ENCODE results near the gene PAK3.

PAK3 gene

GRCh38 chrX:111262086-111262485 lies 166.1 kb downstream of the PAK3 start:
- TF ChIP-seq, protein P1, sequence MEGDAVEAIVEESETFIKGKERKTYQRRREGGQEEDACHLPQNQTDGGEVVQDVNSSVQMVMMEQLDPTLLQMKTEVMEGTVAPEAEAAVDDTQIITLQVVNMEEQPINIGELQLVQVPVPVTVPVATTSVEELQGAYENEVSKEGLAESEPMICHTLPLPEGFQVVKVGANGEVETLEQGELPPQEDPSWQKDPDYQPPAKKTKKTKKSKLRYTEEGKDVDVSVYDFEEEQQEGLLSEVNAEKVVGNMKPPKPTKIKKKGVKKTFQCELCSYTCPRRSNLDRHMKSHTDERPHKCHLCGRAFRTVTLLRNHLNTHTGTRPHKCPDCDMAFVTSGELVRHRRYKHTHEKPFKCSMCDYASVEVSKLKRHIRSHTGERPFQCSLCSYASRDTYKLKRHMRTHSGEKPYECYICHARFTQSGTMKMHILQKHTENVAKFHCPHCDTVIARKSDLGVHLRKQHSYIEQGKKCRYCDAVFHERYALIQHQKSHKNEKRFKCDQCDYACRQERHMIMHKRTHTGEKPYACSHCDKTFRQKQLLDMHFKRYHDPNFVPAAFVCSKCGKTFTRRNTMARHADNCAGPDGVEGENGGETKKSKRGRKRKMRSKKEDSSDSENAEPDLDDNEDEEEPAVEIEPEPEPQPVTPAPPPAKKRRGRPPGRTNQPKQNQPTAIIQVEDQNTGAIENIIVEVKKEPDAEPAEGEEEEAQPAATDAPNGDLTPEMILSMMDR (IDR thresholded peaks at IDR 0.05; ENCODE audit: low read depth, low read length, missing control alignments) = no peak

DNA sequence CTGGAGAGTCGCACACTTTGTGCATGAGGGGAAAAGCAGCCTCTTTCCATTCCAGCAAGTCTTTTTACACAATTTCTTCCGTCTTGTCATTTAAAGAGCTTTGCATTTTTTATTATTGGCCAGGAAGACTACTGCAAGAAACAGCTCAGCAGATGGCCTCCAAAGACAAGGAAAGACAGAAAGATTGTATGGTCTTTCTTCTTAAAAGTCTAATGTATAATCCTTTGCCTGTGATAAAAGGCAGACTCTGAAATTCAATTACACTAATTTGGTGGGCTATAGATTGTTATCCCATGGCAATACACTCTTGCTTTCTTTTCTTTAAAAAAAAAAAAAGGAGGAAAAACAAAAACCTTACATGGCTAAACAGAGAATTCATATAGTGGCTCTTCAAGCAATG lies 168.4 kb downstream of the PAK3 start:
- no peaks in the 10 kb centered on the region for H3K27me3 ChIP-seq (replicated peaks)
- in situ Hi-C loops (cut with HindIII; ENCODE audit: low pct_ligation_motif_present, low sequenced_read_pairs) = no loop called here
- no peak overlapping the region for H3K4me3 ChIP-seq (ENCODE audit: low read depth, low read length)
- H3K36me3 ChIP-seq (replicated peaks) = no peaks in the 10 kb centered on the region
- DNase-seq = no peak
- no peak overlapping the region for H3K27ac ChIP-seq
- TF ChIP-seq, protein P1 (IDR thresholded peaks at IDR 0.05; ENCODE audit: low read depth, low read length, missing control alignments) = no peak

More at GRCh38 chrX:111262086-111262485, 166.1 kb downstream of the PAK3 start:
- Histone ChIP-seq H3K36me3 (replicated peaks) (no peaks in the 10 kb centered on the region), H3K4me3 (ENCODE audit: low read depth, low read length) (no peak overlapping the region), H3K27me3 (replicated peaks) (no peaks in the 10 kb centered on the region), H3K27ac (no peak overlapping the region)
- no peak for DNase-seq
- in situ Hi-C loops (cut with HindIII; ENCODE audit: low pct_ligation_motif_present, low sequenced_read_pairs) = no loop called here

DNA sequence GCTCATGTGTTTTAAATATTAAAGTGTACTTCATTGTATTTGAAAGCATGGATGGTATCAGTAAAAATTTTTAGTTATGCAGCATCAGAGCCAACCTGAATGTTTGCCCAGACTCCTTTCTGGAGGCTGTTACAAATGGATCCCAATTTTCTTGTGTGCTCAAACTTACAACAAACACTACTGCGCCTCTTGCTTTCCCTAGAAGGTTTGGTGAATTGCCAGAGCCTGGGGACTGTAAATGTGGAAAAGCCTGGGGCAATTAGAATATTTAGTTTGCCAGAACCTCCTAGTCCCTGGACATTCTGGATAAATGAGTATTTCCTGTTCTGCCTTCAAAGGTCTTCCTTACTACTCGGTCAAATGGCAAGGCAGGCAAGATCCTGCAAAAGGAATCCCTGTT lies 169.5 kb downstream of the PAK3 start:
- in situ Hi-C loops (cut with HindIII; ENCODE audit: low pct_ligation_motif_present, low sequenced_read_pairs) = no loop called here

GRCh38 chrX:111268506-111268905 lies 172.5 kb downstream of the PAK3 start:
- in situ Hi-C loops (cut with HindIII; ENCODE audit: low pct_ligation_motif_present, low sequenced_read_pairs) = no loop called here
- Histone ChIP-seq H3K4me3 (ENCODE audit: low read depth, low read length) (no peak overlapping the region), H3K36me3 (replicated peaks) (no peaks in the 10 kb centered on the region), H3K27me3 (replicated peaks) (no peaks in the 10 kb centered on the region), H3K27ac (no peak overlapping the region)
- DNase-seq = no peak
- TF ChIP-seq, protein P1 (IDR thresholded peaks at IDR 0.05; ENCODE audit: low read depth, low read length, missing control alignments) = no peak

More for the DNA sequence above, 169.5 kb downstream of the PAK3 start:
- no peaks in the 10 kb centered on the region for H3K36me3 ChIP-seq (replicated peaks)
- TF ChIP-seq, protein P1 (IDR thresholded peaks at IDR 0.05; ENCODE audit: low read depth, low read length, missing control alignments) = no peak
- no peak for DNase-seq
- no peaks in the 10 kb centered on the region for H3K27me3 ChIP-seq (replicated peaks)
- no peak overlapping the region for H3K27ac ChIP-seq
- no peak overlapping the region for H3K4me3 ChIP-seq (ENCODE audit: low read depth, low read length)

GRCh38 chrX:111270339-111270738 lies 174.3 kb downstream of the PAK3 start, which contains the start of gene CAPN6:
CAPN6 (minus strand) TSS chrX:111270483; CDS start chrX:111263936, 6,547 bp downstream.
- H3K36me3 ChIP-seq (replicated peaks) = no peaks in the 10 kb centered on the region
- TF ChIP-seq, protein P1 (IDR thresholded peaks at IDR 0.05; ENCODE audit: low read depth, low read length, missing control alignments) = no peak
- no peak within 1 kb of the TSS for H3K27ac ChIP-seq
- H3K4me3 ChIP-seq (ENCODE audit: low read depth, low read length) = no peak within 1 kb of the TSS
- no peak for DNase-seq
- no peaks in the 10 kb centered on the region for H3K27me3 ChIP-seq (replicated peaks)
- in situ Hi-C loops (cut with HindIII; ENCODE audit: low pct_ligation_motif_present, low sequenced_read_pairs) = no loop called here

Measured in brain microvascular endothelial cell (primary cell).